Adrenal gland (tissue), 5 donors: ENCODE measurements around the gene MAS1.

Source experiments
- CTCF ChIP-seq, 6 experiments: fragments of 450-650 bp in 4 of 6; fragments of 200-600 bp in 2 of 6; sonication (generic) in 1 of 6; IDR thresholded peaks; 1 replicate in 5 of 6; 2 replicates in 1 of 6; pipeline versions ENCODE4 v1.5.1 to v1.8.0; 2016 to 2021; ENCODE audit warnings: antibody characterized with exemption in 6 of 6, mild to moderate bottlenecking in 2 of 6, moderate library complexity in 1 of 6
- POLR2A ChIP-seq, 2 donors: fragments of 450-650 bp; IDR thresholded peaks; one replicate each; pipeline ENCODE4 v1.6.1; 2017; ENCODE audit warnings: antibody characterized with exemption in 2 of 2, mild to moderate bottlenecking in 2 of 2, moderate library complexity in 1 of 2
- donor health status: DM: no; HTN: no; CAD: no.

GRCh38 chr6:159844737-159845645, 45.8 kb upstream of the MAS1 start:
- no peak for TF ChIP-seq CTCF (IDR thresholded peaks at IDR 0.05)
- no peak for TF ChIP-seq POLR2A (IDR thresholded peaks at IDR 0.05)
